GM20000 (cell line): ENCODE data around the gene ENTPD2.

Source experiments
- DNase-seq: peaks from one replicate; pipeline ENCODE4 v3.0.0; 2012; ENCODE audit warnings: low spot score
- TF ChIP-seq, protein P1 (sequence below): IDR thresholded peaks from 2 replicates; pipeline ENCODE4 v1.5.1; 2012; ENCODE audit warnings: mild to moderate bottlenecking, control low read depth; ENCODE audit errors: extremely low read depth, missing control alignments

ENTPD2 gene

DNA sequence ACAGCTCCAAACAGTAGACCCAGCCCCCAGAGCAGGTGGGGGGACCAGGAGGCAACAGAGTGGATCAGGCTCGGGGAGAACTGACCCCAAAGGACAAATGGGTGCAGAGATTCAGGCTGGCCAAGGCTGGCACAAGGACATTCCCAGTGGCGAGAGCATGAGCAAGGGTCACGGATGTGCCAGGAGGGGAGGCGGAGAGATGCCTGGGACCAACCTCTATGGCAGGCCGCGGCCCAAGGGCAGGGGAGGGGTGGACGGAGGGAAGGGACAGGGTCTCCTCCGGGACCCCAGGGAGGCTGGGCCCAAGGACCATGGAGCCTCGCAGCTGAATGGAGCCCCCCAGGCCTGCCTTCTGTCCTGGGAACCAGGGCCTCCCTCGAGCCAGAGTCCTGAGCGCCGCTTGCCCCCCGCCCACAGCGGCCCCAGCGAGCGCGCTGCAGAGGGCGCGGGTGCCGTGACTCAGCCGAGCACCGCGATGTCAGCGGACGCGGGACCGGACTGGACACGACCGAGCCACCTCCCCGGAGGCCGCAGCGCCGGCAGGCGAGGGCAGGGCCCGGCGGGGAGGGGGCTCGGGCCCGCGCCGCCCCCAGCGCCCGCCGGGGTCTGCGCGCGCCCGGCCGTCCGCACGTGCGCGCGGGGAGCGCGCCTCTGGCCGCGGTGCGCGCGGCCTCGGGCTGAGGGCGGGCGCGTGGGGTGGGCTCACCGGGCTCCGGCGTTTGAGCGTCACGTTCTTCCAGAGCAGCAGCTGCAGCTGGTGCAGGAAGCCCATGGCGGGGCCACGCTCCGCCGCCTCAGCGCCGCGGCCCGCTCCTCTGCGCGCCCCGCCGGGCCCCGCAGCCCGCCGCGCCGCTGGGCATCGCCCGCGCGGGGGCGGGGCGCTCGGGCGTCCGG is 26.2 kb downstream of the ENTPD2 start, which contains the start of gene ABCA2:
Gene ABCA2 (minus strand): TSS at position 869 of the 894 bp plus-strand sequence. CDS start 97 bp downstream, at position 772.
- DNase-seq: no peak
- TF ChIP-seq, protein P1, sequence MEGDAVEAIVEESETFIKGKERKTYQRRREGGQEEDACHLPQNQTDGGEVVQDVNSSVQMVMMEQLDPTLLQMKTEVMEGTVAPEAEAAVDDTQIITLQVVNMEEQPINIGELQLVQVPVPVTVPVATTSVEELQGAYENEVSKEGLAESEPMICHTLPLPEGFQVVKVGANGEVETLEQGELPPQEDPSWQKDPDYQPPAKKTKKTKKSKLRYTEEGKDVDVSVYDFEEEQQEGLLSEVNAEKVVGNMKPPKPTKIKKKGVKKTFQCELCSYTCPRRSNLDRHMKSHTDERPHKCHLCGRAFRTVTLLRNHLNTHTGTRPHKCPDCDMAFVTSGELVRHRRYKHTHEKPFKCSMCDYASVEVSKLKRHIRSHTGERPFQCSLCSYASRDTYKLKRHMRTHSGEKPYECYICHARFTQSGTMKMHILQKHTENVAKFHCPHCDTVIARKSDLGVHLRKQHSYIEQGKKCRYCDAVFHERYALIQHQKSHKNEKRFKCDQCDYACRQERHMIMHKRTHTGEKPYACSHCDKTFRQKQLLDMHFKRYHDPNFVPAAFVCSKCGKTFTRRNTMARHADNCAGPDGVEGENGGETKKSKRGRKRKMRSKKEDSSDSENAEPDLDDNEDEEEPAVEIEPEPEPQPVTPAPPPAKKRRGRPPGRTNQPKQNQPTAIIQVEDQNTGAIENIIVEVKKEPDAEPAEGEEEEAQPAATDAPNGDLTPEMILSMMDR: no peak

DNA sequence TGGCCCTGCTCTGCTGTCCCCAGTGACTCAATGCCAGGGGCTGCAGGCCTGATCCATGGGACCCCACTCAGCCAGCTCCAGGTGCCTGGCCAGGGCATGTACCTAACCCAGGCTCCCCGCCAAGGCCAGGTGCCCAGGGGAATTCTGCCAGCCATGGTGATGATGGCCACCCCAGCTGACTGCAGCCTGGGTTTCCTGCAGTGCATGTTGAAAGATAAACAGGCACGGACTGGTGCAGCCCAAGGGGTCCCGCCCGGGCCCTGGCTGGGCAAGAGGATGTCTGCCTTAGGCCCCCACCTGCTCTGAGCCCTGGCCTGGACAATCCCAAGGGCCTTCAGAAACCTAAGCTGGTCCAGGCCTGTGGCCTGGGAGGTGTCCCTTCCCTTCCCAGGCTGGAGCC is 27.0 kb downstream of the ENTPD2 start:
- TF ChIP-seq, protein P1: no peak
- DNase-seq: no peak

DNA sequence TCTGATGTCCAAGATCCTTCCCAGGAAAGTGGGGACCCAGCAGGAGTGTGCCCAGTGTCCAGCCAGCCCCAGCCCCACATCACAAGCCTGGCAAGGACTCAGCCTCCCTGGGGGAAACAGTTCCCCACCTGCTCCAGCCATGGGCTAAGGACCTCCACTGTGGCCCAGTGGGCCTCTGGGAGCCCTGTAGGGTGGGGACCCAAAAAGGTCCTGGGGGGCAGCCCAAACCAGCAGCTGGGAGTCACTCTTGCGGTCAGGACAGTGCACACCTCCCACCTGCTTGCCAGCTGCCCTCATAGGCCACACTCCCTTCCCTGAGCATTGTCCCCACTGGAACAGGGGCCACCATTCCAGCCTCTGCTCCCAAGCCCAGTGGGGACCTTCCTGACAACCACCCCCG is 27.5 kb downstream of the ENTPD2 start:
- TF ChIP-seq, protein P1: no peak
- no peak for DNase-seq

DNA sequence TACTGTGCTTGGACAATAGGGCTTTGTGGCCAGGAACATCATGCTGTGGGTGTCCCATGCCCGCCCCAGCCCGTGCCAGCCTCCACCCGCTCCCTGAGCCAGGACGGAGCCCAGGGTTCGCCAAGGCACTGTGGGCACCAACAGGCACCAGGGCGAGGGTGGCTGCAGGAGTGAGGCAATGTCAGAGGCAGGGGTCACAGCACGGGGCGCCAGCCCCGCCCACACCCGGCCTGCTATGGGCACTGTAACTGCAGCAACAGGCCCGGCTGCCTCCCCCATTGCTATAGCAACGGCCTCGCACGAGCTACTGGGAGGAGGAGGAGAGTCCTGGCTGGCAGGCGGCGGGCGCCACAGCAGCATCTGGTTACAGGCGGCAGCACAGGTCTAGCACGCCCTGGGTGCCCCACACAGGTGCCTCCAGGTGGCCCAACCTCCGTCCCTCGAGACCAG is 28.3 kb downstream of the ENTPD2 start:
- DNase-seq: no peak
- TF ChIP-seq, protein P1: no peak

DNA sequence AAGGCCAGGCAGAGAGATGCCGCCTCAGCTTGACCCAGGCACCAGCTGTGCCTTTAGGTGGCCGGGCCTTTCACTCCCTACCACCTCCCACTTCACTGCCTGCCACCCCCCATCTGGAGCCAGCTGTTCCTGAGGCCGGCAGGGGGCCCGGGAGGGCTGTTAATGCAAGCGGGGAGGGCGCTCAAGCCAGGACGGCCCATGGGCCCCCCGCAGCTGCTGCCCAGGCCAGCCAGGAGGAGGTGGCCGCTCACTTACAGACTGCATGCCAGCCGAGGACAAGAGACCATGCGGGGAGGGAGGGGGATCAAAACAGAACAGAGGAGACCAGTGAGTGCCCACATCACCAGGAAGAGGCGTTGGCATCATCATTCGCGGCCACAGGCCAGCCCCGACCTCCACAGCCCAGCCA is 30.3 kb downstream of the ENTPD2 start:
- TF ChIP-seq, protein P1: no peak

DNA sequence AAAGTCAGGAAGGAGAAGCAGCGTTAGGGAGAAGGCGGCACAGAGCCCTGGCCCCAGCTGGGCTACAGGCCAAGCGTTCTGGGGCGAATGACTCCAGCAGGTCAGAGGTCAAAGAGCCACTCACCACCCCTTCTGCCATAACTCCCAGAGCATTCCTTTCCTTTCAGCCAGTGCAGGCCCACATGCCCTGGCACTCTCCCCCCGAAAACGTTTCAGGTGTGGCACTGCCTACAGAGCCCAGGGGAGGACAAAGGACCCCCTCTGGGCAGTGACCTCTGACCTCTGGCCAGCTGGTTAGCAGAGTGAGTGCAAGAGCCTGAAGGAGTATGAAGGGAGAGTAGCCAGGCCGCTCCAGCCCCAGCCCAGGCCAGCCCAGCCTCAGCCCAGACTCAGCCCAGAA is 30.7 kb downstream of the ENTPD2 start:
- DNase-seq: no peak
- TF ChIP-seq, protein P1: no peak

More for the DNA sequence above, 30.3 kb downstream of the ENTPD2 start:
- no peak for DNase-seq

DNA sequence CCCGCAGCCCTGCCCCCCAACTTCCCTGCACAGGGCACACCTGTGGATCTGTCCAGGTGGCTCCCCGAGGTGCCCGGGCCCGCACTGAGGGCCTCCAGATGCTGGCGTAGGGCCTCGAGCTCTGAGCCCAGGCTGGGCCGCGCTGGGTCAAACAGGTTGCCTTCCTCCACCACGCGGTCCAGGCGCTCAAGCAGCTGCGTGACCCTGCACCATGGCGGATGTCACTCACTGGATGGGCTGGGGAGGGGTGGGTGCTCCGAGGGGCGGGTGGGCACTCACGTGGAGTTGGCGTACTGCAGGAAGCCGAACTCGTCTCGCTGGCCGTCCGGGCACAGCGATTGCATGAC is 31.2 kb downstream of the ENTPD2 start:
- TF ChIP-seq, protein P1: no peak

More for the DNA sequence above, 31.2 kb downstream of the ENTPD2 start:
- no peak for DNase-seq
